ENCODE results near the gene PDLIM5.
"Not testable (repeated sequence)": the region's sequence is repeated elsewhere in the genome, so short reads cannot be mapped to it uniquely, and the experiment has no call there.

The PDLIM5 gene

GRCh38 chr4:94466371-94466770 lies 14.6 kb downstream of the PDLIM5 start:
- DNase-seq: no peak

GRCh38 chr4:94466923-94467322 lies 15.2 kb downstream of the PDLIM5 start:
- no peak for DNase-seq

GRCh38 chr4:94468093-94468769 lies 16.5 kb downstream of the PDLIM5 start:
- DNase-seq: no peak

- no peak for DNase-seq
Observed at GRCh38 chr4:94469221-94469784, 17.6 kb downstream of the PDLIM5 start.

DNA sequence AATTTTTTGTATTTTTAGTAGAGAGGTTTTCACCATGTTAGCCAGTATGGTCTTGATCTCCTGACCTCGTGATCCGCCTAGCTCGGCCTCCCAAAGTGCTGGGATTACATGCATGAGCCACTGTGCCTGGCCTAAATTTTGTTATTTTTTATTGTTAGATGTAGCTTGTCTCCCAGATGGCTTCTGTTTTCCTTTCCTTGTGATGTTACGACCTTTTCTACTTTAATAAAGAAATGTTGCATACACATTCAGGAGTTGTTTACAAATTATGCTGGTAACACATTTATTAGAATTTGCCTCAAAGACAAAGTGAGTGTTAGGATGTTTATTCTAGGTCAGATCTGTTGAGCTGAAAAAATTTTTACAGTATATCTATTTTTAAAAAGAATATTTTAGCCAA lies 18.4 kb downstream of the PDLIM5 start:
- no peak for DNase-seq

DNA sequence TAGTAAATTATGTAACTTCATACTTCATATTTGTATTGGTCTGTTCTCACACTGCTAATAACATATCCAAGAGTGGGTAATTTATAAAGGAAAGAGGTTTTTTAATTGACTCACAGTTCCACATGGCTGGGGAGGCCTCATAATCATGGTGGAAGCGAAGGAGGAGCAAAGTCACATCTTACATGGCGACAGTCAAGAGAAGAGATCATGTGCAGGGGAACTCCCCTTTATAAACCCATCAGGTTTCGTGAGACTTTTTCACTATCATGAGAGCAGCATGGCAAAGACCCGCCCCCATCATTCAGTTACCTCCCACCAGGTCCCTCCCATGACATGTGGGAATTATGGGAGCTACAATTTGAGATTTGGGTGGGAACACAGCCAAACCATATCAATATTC lies 19.0 kb downstream of the PDLIM5 start:
- DNase-seq: not testable (repeated sequence)

DNA sequence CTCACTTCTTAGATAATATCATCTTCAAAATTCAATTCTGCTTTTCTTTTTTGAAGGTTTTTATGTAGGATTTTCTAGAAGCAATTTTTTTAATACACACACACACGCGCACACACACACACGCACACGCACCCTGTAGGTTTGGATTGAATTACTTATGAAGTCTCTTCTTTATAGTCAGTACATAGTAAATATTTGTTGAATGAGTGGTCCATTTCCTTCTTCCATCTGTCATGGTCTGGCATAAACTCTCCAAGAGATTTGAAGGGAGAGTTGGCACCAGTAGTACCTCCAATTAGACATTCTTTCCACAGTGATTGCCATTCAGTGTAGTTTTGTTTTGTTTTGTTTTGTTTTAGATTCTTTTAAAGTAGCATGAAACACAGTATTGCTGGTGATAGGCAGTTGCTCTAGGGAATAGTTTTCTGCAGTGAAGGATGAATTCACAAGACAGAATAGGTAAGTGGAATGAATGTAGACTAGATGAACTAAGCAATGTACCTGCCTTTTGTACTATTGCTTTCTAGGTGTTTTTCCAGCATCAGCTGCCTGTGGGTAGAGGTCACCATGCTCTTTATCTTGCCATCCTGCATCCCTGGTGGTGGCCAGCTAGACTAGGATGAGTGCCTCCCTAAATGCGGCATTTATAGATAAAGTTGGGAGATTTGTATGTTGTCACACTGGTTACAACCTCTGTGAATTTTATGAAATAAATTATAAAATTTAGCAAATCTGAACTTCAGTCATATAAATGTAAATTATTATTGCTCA lies 20.5 kb downstream of the PDLIM5 start:
- DNase-seq: peak; percentile 13

- DNase-seq: no peak
Observed at GRCh38 chr4:94475050-94475449, 23.3 kb downstream of the PDLIM5 start.

GRCh38 chr4:94475794-94476193 lies 24.1 kb downstream of the PDLIM5 start:
- DNase-seq: no peak

DNA sequence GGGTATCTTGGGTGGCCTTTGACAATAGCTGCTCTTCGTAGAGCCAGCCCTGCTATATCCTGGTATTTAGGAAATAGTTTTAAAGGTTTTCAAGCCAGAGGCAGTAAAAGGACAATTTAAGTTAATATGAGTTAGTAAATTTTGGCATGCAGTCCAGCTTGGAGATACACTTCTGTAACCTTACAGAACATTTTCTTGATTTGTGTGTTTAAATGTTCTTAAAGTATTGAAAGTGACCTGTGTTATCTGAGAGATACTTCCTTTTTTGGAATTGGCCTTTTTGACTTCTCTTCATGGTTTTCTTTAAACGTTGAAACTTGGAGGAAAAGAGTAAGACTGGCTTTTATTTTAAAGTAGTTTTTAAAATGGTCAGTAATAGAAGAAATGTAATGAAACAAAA lies 25.5 kb downstream of the PDLIM5 start:
- DNase-seq: no peak

DNA sequence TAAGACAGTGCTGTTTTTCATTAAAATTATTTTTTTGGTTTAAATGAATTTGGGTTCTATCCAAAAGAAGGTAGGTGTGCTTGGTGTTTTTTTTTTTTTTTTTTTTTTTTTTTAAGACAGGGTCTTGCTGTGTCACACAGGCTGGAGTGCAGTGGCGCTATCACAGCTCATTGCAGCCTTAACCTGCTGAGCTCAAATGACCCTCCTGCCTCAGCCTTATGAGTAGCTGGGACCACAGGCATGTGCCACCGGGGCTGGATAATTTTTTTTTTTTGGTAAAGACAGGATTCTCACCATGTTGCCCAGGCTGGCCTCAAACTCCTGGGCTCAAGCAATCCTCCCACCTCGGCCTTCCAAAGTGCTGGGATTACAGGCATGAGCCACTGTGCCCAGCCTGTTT lies 27.1 kb downstream of the PDLIM5 start:
- not testable (repeated sequence) for DNase-seq

DNA sequence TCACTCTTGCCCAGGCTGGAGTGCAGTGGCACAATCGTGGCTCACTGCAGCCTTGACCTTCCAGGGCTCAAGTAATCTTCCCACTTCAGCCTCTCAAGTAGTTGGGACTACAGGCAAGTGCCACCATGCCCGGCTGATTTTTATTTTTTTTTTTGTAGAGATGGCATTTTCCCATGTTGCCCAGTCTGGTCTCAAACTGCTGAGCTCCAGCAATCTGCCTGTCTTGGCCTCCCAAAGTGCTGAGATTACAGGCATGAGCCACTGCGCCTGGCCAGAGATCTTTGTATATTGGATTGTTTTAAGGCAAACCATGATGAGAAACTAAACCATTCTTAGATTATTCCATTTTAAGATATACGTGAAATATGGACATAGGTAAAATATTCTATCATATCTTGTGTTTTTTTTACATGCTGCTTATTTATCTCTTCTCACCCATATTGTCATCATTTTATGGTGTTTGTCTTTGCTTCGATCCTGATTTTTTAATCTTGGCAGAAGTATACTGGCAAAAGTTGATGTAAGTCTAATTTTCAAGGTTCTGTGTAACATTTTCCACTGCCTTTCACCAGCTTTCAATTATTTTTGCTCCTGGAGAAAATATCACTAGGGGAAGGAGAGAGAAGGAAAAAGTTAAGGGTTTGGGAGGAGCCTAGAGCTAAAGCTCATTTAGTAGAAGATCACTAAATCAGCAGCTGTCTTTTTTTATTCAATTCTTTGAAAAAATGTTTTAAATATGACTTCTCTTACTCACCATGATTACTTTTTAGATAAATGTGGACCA lies 27.8 kb downstream of the PDLIM5 start:
- no peak for DNase-seq

DNA sequence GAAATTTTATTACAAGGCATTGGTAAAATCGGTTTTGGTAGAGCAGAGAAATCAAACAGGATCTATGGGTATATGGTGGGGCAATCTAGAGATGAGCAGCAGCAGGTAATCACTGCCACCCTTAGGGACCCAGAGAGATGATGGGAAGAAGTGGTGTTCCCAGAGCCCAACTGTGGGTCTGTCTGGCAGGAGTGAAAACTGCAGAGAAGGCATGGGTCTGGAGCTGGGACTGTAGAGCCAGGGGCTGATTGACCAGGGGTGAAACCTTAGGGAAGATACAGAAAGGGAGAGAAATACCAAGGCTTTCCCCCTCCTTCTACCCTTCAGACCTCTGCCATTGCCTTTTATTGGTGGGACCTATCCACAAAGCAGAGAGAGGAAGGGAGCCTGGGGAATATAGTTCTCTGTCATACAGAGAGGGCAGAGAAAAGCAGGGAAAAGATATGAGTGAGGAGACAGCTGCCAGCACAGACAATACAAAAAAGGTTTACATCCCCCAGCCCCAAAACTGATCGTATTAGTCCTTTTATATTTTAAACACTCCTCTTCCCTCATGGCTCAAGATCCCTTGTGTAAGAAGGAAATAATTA lies 28.7 kb downstream of the PDLIM5 start:
- DNase-seq: no peak

DNA sequence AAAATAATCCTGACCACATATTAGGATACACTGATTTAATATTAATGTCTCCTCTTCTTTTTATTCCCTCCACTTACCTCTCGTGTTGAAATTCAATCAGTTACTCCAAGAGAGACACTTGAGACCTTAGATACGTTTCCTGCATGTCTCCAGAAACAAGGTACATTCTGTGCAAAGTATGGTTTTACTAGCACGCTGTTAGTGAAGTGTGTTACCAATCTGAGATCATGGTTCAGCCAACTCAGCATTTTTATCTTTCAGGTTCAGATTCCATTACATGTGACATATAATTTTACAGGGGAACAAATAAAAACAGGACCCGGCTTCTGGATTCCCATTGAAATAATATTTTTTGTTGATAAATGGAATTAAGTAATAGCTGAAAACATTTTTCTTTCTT lies 32.2 kb downstream of the PDLIM5 start:
- no peak for DNase-seq

- no peak for DNase-seq
Observed at GRCh38 chr4:94484818-94485217, 33.1 kb downstream of the PDLIM5 start.

- DNase-seq: no peak
Observed at GRCh38 chr4:94486372-94486801, 34.6 kb downstream of the PDLIM5 start.

DNA sequence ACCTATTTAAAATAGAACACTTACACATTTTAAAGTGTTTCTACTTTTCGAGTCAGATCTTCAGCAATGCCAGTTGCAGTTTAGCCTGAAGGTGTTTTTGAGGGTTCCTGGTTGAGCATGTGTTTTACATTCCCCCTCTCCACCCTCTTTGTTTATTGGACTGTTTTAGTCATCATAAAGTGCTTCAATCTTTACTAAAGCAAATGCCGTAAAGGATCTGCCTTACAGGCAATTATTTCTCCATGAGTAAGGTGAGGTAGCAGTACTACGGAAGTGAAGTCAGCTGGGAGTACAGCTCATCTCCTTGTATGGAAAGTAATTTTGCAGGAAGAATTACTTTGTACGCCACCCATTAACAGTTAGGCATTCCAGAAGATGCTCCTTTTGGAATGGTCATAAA lies 36.9 kb downstream of the PDLIM5 start:
- DNase-seq: no peak

GRCh38 chr4:94489098-94489497 lies 37.4 kb downstream of the PDLIM5 start:
- no peak for DNase-seq

GRCh38 chr4:94490437-94490836 lies 38.7 kb downstream of the PDLIM5 start:
- no peak for DNase-seq

- no peak for DNase-seq
Observed at GRCh38 chr4:94491322-94491721, 39.6 kb downstream of the PDLIM5 start.

DNA sequence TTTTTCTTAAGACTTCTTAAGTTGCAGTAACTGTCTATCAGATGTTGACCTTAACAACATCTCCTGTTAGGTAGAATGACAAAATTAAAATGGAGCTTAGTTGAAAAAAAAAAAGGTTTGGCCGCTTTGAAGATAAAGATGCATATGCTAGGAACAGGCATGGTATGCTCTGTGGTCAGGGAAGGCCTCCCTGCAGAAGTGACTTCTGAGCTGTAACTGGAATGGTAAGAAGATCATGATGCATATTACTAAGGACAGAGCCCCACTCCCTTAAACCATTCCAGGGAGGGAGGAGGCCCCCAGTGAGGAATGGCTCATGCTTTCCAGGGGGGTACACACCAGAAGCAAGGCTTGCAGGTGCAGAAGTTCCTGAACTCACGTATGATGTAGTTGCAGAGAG lies 43.7 kb downstream of the PDLIM5 start:
- no peak for DNase-seq

DNA sequence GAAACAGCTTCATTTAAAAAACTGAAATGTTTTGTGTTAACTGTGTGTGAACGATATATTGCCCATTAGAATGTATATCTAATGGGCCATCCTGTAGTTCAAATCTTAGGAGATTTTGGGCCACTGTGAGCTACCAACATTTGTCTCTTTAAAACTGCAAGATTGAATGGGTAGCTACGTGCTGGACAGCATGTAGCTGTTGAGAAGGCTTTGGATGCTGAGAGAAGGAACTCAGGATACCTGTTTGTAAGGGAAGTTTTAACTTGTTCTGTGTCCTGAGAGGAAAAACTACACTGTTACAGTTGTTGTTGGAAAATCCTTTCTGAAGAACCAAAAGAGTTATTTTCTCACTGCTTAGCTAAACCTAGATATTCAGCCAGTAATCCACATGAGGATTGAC lies 45.9 kb downstream of the PDLIM5 start:
- DNase-seq: no peak

DNA sequence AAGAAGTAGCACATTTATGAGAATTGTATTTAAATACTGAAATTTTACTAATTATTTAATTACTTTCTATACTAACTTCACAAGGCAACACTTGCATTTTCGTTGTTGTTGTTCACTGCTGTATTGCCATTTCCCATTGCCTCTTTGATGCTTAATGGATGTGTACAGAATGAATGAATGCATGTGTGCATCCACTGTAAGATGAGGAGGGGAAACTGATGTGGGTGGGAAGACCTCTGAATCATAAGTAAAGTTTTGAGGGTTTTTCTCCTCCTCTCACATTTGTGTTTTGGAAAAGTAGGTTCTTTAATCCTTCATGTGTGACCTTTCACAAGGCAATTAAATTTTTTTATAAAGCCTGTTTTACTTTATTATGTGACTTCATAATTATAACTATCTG lies 46.8 kb downstream of the PDLIM5 start:
- no peak for DNase-seq

All from NCI-H1105 treated with DMSO at 0.1 percent for 48 hours (cell line).